GM21529 (cell line): ENCODE results near the gene NAP1L4.

Source experiments
- ATAC-seq: cut with Tn5 transposase; IDR thresholded peaks from one replicate; pipeline ENCODE4 v1.9.1; 2021; ENCODE audit not compliant: unreplicated experiment

The NAP1L4 gene

DNA sequence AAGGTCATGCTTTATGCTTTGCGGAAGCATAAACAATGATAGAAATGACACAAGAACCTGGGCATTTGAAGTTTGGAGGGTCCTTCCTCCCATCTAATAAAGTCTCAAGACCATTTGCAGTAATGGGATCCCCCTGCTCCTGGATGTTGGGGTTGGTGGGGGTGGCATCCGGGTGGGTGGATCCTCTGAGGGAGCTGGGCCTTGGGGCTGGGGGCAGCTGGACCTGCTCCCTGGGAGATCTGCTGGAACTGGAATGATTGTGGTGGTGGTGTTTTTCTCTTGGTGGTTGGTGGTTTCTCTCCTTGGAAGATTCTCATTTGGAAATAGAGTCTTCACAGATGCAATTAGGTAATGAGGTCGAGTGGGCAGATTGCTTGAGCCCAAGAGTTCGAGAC, 2.2 kb upstream of the NAP1L4 start:
- no peak for ATAC-seq

DNA sequence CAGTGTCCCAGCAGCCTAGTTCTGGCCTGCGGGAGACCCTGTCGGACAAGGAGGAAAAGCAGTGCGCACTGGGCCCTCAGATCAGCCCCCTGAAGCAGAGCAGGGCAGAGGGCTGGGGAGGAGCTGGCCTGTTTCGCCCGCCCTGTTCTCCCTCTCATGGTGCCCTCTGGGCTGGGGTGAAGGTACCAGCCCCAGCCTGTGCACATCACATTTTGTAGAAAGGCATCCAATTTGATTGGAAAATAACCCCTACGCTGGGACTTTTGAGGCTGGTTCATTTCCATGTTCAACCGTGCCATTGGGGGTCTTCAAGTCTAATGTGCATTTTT, 832 bp upstream of the NAP1L4 start:
- ATAC-seq = no peak

DNA sequence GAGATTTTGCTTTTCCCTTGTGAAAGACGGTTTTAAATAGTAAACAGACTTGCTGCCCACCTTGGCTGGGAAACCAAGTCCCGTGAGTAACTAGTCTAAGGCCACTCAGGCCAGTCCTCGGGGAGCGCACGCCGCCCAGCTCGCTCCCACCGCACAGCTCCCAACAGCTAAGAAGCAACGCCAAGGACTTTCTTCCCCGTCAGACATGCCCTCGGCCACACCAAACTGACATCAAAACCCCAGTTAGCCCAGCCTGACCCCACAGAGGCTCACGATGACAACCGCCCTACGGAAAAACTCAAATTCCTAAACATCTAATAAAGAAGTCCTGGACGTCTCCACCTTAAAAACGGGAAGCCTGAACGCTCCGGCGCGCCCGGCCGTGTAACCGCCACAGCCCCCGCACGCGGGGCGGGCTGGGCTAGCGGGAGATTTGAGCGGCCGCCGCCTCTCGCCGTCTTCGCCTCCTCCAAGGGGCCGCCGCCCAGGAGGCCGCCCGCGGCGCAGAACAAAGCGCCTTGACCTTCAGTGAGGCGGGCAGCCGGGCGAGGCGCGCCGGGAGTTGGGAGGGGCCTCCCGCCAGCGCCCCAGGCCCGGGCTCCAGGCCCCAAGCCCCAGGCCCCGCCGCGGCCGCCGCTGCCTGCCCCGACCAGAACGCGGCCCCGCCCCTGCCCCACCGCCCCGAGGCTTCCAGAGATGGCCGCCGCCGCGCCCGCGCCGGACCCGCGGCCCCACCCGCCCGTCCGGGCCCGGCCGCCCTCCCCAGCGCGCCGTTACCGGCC, 486 bp downstream of the NAP1L4 start:
- peak; percentile 39 for ATAC-seq

DNA sequence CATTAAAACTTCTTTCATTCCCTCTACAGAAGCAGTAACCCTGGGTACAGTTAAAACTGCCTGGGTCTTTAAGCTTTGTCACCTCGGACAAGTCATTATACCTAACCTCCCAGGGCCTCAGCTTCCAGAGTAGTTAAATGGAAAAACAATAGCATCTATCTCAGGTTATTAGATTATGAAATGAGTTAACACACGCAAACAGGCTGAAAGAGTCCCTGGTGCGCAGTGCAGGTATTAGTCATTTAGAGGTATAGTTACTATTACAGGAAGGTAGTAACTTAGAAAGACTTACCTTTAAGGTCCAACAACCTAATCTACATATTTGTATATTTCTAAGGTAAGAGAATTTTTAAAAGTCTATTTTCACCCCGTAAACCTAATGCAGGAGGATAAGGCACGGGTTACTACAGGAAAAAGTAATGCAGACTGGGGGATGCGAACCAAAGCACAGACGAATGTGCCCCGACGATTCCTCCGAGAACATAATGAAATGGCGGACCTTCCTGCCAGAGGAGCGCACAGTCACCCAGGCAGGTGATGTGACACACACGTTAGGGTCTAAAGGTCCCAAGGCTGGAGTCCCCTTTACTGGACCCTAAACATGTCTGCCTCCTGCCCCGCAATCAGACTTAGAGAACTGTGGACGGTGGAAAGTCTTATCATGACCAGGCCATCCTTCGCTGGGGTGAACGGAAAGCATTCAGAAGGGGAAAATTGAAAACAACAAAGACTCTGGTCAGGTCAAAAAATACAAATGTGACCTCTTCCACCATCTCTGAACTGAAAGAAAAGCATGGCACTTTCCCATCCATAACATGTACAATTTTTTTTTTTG, 1.3 kb downstream of the NAP1L4 start:
- ATAC-seq = no peak

DNA sequence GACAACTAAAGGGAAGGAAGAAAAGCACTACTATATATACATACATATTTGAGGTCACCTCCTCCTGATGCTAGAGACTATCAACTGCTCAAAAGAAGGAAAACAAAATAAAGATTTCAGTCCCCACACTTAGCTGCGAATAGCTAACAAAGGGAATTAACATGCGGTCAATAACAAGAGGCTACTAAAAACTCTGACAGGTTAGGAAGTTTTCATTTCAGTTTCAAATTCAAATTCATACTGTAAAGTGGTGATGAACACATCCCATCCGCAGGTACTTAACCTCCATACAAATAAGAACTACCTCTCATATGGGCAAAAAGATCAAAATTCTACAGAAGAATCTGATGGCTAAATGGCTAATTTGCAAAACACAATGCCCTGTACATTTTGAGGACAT, 2.6 kb downstream of the NAP1L4 start:
- no peak for ATAC-seq

DNA sequence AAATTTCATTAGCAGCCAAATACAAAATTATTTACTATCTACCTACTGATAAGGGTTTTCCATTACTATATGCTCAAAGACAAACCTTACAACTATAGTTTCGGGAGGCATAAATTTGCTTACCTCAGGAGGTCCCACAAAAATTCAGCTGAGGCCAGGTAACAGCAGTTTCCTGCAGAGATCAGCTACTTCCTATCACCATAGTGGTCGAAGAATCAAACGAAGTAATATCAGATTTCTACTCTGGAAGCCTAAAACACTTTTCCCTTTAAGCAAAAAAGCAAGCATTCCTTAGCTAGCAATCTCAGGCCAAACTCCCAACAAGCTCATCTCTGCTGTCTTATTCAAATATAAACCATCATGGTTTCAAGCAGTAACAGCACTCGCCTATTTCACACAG, 3.1 kb downstream of the NAP1L4 start:
- ATAC-seq = no peak

DNA sequence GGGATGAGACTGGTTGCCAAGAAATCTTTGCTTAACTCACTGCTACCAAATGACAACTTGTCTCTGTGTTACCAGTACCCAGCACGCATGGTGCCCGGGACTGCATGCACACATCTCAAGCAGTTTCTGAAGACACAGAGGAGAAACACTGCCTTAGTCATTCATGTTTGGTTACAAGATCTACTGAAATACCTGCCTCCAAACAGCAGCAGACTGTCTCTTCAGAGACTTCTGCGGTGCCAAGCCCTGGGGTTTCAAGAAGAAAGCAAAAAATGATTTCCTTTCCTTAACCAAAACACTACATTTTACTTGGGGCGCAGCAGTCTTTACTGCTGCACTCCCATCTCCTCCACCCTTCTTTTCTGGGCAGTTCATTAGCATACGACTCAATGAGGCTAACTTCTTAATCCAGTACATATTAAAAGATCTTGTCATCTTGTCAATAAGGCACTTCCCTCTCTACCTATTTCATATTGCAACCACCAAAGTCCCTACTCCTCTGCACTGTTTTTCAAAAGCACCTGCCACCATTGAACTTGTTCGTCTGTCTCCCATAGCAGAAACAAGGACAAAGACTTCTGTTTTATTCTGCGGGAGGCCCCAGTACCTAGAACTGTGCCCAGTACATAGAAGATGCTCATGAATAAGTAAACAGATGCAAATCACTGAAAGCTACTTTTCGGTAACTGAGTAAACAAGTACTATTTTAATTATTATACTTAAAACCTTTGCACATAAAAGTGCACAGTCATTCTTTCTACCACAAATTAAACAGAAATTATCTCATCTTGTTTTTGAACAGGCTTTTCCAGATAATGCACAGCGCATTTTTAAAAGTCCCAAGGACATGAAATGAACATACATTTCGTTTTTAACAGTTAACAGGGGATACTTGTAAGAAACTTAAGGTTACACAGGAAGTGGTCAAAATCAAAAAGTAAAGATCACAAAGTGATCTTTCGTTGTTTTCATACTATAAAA, 4.0 kb downstream of the NAP1L4 start:
- ATAC-seq = no peak

DNA sequence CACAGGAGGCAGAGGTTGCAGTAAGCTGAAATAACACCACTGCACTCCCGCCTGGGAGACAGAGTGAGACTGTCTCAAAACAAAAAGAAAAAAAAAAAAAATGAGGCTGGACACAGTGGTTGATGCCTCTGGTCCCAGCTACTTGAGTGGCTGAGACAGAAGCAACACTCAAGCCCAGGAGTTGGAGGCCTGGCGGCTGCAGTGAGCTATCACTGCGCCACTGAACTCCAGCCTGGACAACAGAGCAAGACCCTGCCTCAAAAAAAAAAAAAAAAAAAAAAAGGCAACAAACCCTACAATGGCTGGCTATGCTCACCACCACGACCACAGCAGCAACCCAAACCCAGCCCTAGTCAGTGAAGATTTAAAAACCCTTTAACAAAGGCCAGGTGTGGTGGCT, 8.2 kb downstream of the NAP1L4 start:
- ATAC-seq = no peak

DNA sequence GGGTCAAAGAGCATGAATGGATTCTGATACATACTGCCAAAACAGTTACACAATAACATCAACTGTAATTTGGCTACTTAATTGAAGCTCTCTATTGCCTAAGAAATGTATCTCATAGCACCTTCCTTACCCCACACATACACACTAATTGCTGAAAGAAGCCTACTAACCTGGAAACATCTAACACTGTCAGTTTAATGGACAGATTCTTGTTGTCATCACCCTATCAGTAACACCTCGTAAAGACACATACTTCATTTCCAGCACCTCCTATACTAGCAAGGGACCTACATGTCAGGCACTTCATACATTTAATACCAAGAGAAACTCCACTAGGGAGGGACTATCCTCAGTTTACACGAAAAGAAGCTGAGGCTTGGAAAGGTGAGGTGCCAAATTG, 9.9 kb downstream of the NAP1L4 start:
- no peak for ATAC-seq

DNA sequence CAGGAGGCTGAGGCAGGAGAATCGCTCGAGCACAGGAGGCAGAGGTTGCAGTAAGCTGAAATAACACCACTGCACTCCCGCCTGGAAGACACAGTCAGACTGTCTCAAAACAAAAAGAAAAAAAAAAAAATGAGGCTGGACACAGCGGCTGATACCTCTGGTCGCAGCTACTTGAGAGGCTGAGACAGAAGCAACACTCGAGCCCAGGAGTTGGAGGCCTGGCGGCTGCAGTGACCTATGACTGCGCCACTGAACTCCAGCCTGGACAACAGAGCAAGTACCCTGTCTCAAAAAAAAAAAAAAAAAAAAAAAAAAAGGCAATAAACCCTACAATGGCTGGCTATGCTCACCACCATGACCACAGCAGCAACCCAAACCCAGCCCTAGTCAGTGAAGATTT, 11.0 kb downstream of the NAP1L4 start:
- ATAC-seq = no peak

DNA sequence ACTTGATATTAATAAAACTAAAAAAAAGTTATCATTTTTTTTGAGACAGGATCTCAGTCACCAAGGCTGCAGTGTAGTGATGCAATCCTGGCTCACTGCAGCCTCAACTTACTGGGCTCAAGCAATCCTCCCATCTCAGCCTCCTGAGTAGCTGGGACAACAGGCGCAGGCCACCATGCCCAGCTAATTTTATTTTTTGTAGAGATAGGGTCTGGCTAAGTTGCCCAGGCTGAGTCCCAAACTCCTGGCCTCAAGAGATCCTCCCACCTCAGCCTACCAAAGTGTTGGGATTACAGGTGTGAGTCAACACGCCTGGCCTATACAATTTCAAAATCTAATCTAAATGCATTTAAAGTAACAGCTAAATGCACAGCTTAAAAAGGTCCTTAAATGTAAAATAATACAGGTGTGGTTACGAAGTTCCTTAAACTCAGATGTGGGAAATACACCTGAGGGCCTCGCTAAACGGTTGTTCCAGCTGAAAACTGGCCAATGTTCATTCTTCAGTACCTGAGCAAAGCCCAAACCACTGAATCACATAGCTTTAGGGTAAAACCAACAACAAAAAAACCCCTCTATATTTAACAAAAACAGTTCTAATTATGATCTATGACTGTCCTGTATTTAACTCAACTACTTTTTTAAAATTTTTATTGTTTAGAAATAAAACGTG, 11.8 kb downstream of the NAP1L4 start:
- ATAC-seq = no peak

DNA sequence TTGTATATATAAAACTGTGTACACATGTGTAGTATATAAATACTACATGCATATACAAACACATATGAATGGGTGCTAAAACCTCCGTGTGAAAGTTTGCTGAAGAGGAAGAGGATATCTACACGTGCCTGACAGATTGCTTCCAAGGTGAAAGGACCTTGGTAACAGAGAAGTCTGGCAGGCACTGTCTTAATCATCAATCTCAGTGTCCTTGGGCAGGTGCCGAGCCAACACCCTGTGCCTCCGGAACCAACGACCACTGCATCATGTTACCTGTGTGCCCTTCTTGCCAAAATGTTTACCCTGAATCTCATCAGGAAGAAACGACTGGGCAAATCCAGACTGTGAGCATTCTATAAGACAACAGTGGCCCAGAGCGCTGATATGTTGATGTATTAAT, 15.0 kb downstream of the NAP1L4 start:
- no peak for ATAC-seq

DNA sequence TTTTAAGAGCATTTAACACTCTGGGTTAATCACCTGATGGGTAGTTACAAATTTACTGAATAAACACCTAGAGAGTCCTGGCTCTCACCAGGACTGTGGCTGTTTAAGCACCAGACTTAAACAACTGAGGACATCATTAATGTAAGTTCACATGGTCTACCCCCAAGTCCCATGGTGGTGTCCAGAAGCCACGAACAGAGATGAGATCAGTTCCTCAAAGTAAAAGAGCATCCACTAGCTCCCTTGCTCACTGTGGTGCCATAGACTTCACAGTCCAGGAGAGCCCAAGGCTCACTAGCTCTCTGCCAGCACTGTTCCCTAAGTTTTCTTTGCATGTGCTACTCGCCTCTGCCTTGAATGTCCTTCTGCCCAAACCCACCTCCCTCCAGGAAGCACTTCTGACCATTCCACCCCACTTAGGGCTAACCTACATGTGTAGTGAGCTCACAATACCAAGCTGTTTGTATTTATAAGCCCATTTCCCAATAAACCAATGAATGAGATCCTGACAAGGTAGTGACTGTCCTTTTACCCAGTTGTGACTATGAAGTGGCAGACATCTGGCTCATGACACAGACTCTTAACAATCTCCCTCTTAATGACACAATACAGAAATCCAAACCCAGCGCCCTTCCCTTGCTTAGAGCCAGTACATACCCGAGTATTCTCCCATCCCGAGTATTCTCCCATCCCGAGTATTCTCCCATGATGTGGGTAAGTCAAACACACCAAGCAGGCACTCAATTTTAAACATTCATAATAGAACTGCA, 15.7 kb downstream of the NAP1L4 start:
- no peak for ATAC-seq

DNA sequence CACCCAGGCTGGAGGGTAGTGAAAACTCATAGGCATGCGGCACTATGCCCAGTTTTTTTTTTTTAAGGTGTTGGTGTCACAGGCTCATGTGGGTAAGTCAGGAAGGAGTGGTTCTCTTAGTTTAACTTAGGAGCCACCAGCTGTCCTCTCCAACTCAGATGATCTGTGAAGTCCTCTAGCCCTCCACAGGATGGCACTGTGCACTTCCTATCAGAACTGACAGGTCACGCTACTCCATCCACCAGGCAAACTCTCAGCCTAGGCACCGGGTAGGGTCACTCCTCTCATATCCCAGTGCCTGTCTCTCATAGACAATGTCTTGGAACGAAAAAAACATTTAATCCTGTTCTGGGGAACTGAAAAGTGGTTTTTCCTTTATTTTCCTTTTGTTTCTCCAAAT, 16.5 kb downstream of the NAP1L4 start:
- no peak for ATAC-seq

DNA sequence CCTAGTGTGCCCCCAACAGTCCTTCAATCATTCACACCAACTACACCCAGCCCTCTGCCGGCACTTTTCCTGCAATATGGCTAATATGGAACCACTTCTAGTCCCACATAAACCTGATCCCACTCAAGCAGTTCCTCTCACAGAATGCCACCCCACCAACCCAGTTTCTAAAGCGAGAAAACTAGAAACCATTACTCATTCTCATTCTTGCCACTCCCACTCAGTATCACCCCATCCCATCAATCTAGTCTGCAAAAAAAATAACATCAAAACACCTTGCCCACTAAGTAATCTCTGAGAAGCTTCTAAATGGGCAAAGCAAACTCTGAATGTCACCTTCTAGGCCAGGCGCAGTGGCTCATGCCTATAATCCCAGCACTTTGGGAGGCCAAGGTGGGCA, 17.9 kb downstream of the NAP1L4 start:
- ATAC-seq = no peak

DNA sequence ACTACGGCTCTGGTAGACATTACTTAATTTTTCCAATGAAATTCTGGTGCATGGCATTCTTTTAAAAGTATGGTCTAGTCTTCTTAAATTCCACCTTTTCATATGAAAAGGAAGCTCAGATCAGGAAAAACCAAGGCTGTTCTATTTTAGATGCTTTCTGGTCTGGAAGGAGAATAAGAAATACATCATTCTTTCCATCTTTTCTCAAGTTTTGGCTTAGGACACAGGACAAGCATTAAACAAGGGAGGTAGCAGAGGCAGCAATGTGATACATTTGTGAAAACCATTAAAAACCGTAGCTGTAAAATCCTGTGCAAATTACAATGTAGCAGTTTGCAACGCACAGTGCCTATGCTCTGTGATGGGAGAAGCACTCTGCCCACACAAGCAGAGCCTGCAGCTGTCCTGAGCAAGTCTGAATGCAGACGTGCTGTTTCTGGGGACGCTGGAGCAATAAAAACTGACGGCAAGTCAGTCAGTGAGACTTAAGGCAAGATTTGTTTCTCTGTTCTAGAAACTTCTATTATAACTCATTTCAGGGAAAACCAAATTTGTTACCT, 23.7 kb downstream of the NAP1L4 start:
- no peak for ATAC-seq

DNA sequence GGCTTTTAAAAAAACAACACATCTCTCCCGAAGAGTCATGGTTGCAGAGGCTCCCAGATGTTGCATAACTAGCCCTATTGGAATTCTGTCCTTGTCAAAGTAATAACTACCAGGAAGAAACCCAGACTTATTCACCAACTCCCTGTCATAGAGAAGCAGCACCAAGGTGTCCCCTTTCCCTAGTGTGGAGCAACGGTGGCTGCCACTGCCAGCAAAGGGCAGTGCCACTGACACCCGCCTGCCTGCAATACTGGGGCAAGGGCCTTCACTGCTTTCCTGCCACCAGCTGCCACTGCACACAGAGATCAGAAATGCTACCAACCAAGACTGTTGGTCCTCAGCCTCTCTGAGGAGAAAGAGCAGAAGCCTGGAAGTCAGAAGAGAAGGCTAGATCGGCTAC, 27.3 kb downstream of the NAP1L4 start:
- ATAC-seq = no peak

DNA sequence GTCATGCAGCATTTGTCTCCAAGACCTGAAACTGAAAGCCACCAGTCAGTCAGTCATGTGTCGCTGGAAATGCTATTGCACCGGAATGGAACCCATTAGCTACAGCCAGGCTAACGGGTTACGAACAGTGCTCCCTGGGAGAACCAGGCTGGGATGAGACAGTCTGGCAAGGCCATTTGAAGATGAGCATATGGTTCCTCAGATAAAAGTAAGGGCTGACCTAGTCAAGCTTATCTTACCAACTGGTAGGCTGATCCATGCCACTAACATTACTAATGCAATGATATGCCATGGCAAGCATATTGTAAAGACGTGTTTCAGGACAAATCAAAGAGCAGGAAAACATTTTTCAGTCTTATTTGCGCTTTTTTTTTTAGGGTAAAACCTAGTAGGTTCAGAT, 28.4 kb downstream of the NAP1L4 start:
- ATAC-seq = no peak

DNA sequence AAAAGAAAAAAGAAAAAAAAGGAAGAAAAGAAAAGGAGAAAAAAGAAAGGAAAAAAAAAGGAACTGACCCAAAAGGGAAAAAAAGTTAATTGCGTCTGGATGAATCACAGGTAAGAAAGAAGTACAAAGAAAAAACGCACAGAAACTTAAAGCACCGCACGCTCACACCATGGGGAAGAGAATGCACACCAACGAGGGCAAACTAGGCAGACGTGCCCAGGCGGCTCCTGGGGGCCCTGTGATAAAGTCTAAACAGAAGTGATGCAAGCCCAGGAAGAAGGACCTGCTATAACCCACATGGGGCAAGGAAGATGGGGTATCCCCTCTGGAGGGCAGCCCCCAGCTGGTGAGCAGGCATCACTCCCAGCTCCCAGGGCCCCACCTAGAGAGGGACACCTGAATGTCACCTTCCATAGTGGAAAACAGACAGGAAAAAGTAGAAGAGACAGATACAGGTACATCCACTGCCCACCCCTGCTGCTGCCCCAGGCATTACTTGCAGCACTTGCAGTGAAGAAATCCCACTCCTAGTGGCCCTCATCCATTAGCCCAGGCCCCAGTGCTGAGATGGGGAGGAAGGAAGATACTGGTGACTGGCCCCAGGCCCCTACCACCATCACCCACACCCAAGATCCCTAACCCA, 28.9 kb downstream of the NAP1L4 start:
- ATAC-seq = no peak
